H9 (cell line): Measurements from ENCODE around the gene CHST14. TPM values are rescaled to one million over a fixed set of nuclear protein-coding genes. Genes with fewer than 3 reads are reported as not detected.
A peak's percentile ranks its signal among the peaks of the same experiment; 100 is the strongest.

Experiments
- DNase-seq: peaks from one replicate; pipeline ENCODE4 v3.0.0-alpha.2; 2017
- H2AFZ ChIP-seq: one replicate; pipeline ENCODE4 v1.6.1; 2013; ENCODE audit warnings: mild to moderate bottlenecking, low read length, control low read depth, moderate library complexity
- H2AK5ac ChIP-seq: 2 replicates; pipeline ENCODE4 v1.6.1; 2013; ENCODE audit warnings: low read length, control low read depth, mixed read lengths; ENCODE audit not compliant: insufficient read length
- H2BK120ac ChIP-seq: one replicate; pipeline ENCODE4 v1.6.1; 2013; ENCODE audit warnings: low read depth, mild to moderate bottlenecking, low read length, control low read depth, inconsistent platforms; ENCODE audit not compliant: poor library complexity, severe bottlenecking
- H2BK12ac ChIP-seq: 2 replicates; pipeline ENCODE4 v1.6.1; 2013; ENCODE audit warnings: low read length, control low read depth, mixed read lengths, low read depth; ENCODE audit not compliant: insufficient read length
- H2BK15ac ChIP-seq: 2 replicates; pipeline ENCODE4 v1.6.1; 2013; ENCODE audit warnings: low read depth, low read length, control low read depth
- H2BK20ac ChIP-seq: one replicate; pipeline ENCODE4 v1.6.1; 2013; ENCODE audit warnings: low read depth, mild to moderate bottlenecking, low read length, control low read depth, inconsistent platforms; ENCODE audit not compliant: poor library complexity, severe bottlenecking
- H2BK5ac ChIP-seq: 2 replicates; pipeline ENCODE4 v1.6.1; 2013; ENCODE audit warnings: low read length, control low read depth, mixed read lengths; ENCODE audit not compliant: insufficient read length
- H3K14ac ChIP-seq: 2 replicates; pipeline ENCODE4 v1.6.1; 2013; ENCODE audit warnings: low read length, control low read depth; ENCODE audit not compliant: insufficient read depth
- H3K18ac ChIP-seq: 2 replicates; pipeline ENCODE4 v1.6.1; 2013; ENCODE audit warnings: low read depth, mild to moderate bottlenecking, mixed read lengths, low read length, control low read depth; ENCODE audit not compliant: insufficient read length
- H3K23ac ChIP-seq: 2 replicates; pipeline ENCODE4 v1.6.1; 2013; ENCODE audit warnings: low read length, control low read depth, mixed read lengths, low read depth; ENCODE audit not compliant: insufficient read length
- H3K23me2 ChIP-seq: 2 replicates; pipeline ENCODE4 v1.6.1; 2013; ENCODE audit warnings: low read depth, mild to moderate bottlenecking, mixed read lengths, low read length, control low read depth; ENCODE audit not compliant: insufficient read length, poor library complexity, severe bottlenecking
- H3K27ac ChIP-seq: 2 replicates; pipeline ENCODE4 v1.5.1; 2013; ENCODE audit warnings: low read length, control low read depth, mixed read lengths, low read depth; ENCODE audit not compliant: insufficient read length
- H3K27me3 ChIP-seq: 2 replicates; pipeline ENCODE4 v1.6.1; 2013; ENCODE audit warnings: low read length, control low read depth, inconsistent platforms; ENCODE audit not compliant: insufficient read depth
- H3K4ac ChIP-seq: 2 replicates; pipeline ENCODE4 v1.6.1; 2013; ENCODE audit warnings: low read depth, mild to moderate bottlenecking, control low read depth, inconsistent platforms, low read length, moderate library complexity
- H3K4me1 ChIP-seq: 2 replicates; pipeline ENCODE4 v1.6.1; 2013; ENCODE audit warnings: low read length, control low read depth, inconsistent platforms; ENCODE audit not compliant: insufficient read depth
- H3K4me2 ChIP-seq: 2 replicates; pipeline ENCODE4 v1.6.1; 2013; ENCODE audit warnings: low read length, control low read depth, mixed read lengths; ENCODE audit not compliant: insufficient read length, insufficient read depth
- H3K56ac ChIP-seq: 2 replicates; pipeline ENCODE4 v1.6.1; 2013; ENCODE audit warnings: low read depth, mild to moderate bottlenecking, mixed read lengths, low read length, control low read depth; ENCODE audit not compliant: insufficient read length
- H3K79me1 ChIP-seq: 2 replicates; pipeline ENCODE4 v1.6.1; 2013; ENCODE audit warnings: low read depth, mild to moderate bottlenecking, moderate library complexity, low read length, control low read depth, inconsistent platforms; ENCODE audit not compliant: insufficient read depth, poor library complexity, severe bottlenecking
- H3K79me2 ChIP-seq: 2 replicates; pipeline ENCODE4 v1.6.1; 2013; ENCODE audit warnings: low read length, control low read depth, inconsistent platforms; ENCODE audit not compliant: insufficient read depth
- H3K9ac ChIP-seq: 2 replicates; pipeline ENCODE4 v1.6.1; 2013; ENCODE audit warnings: low read length, control low read depth, mixed read lengths; ENCODE audit not compliant: insufficient read length; ENCODE audit errors: extremely low read depth
- H3K9me3 ChIP-seq: one replicate; pipeline ENCODE4 v1.6.1; 2013; ENCODE audit warnings: low read depth, low read length, inconsistent platforms; ENCODE audit not compliant: control insufficient read depth
- H3T11ph ChIP-seq: one replicate; pipeline ENCODE4 v1.6.1; 2013; ENCODE audit warnings: mild to moderate bottlenecking, low read length, control low read depth, inconsistent platforms
- H4K20me1 ChIP-seq: one replicate; pipeline ENCODE4 v1.6.1; 2013; ENCODE audit not compliant: control insufficient read depth, insufficient read length, insufficient read depth
- H4K5ac ChIP-seq: 2 replicates; pipeline ENCODE4 v1.6.1; 2013; ENCODE audit warnings: low read depth, mild to moderate bottlenecking, mixed read lengths, low read length, control low read depth; ENCODE audit not compliant: insufficient read length
- H4K8ac ChIP-seq: replicated peaks from 2 replicates; pipeline ENCODE4 v1.6.1; 2013; ENCODE audit warnings: low read length, control low read depth, mixed read lengths, low read depth; ENCODE audit not compliant: insufficient read length
- H4K91ac ChIP-seq: 2 replicates; pipeline ENCODE4 v1.6.1; 2013; ENCODE audit warnings: low read depth, mild to moderate bottlenecking, moderate library complexity, mixed read lengths, low read length, control low read depth; ENCODE audit not compliant: insufficient read length
- H3K27ac Mint-ChIP-seq, 3 experiments: 2 replicates in 2 of 3; 3 replicates in 1 of 3; pipeline ENCODE4 v1.8.0; 2020 to 2021; ENCODE audit warnings: mixed read lengths in 3 of 3, mild to moderate bottlenecking in 1 of 3, moderate library complexity in 1 of 3
- H3K27me3 Mint-ChIP-seq: 2 replicates; pipeline ENCODE4 v1.8.0; 2021; ENCODE audit warnings: low read depth, mild to moderate bottlenecking, moderate library complexity, mixed read lengths
- H3K36me3 Mint-ChIP-seq, 3 experiments: 2 replicates in 2 of 3; 3 replicates in 1 of 3; pipeline ENCODE4 v1.8.0; 2020 to 2021; ENCODE audit warnings: low read depth in 3 of 3, mixed read lengths in 3 of 3; ENCODE audit not compliant: insufficient read depth in 1 of 3
- H3K4me1 Mint-ChIP-seq, 2 experiments: 2 replicates each; pipeline ENCODE4 v1.8.0; 2020; ENCODE audit warnings: mixed read lengths in 2 of 2
- H3K4me3 Mint-ChIP-seq, 2 experiments: 2 replicates in 1 of 2; 3 replicates in 1 of 2; pipeline ENCODE4 v1.8.0; 2020 to 2021; ENCODE audit warnings: mild to moderate bottlenecking in 2 of 2, mixed read lengths in 2 of 2, moderate library complexity in 1 of 2
- H3K9me3 Mint-ChIP-seq, 2 experiments: 2 replicates in 1 of 2; 3 replicates in 1 of 2; pipeline ENCODE4 v1.8.0; 2020; ENCODE audit warnings: mild to moderate bottlenecking in 2 of 2, mixed read lengths in 2 of 2, moderate library complexity in 1 of 2
- WGBS: extraction: QIAGEN DNeasy Blood & Tissue Kit; methylation state at CpG from one replicate; pipeline ENCODE4 v1.1.7; 2013; ENCODE audit warnings: missing lambda C conversion rate, low lambda C conversion rate, mixed read lengths; ENCODE audit not compliant: insufficient read length; ENCODE audit errors: extremely low coverage; 5-methylcytosine and 5-hydroxymethylcytosine counted together
- total RNA-seq: library from RNA; stranded (reverse); gene quantifications from 2 replicates; pipeline ENCODE4 v1.2.1, GENCODE V29; 2021
- TF ChIP-seq, protein P1 (sequence below): fragments of 200-600 bp; sonication (generic); conservative IDR thresholded peaks from 3 replicates; pipeline ENCODE4 v1.8.0; 2021; ENCODE audit warnings: antibody characterized with exemption, mild to moderate bottlenecking

CHST14 gene
- total RNA-seq, 1 experiment from 2014 or later: 25.7 TPM

- Histone ChIP-seq H3K79me1 (no peaks in the 10 kb centered on the region), H4K91ac (no peak overlapping the region), H3K18ac (no peak overlapping the region), H3T11ph (no peak overlapping the region), H2BK120ac (no peak overlapping the region), H3K9me3 (no peaks in the 10 kb centered on the region), H3K4me2 (peak overlapping the region; percentile 54), H4K5ac (no peak overlapping the region), H3K23ac (no peak overlapping the region), H2BK5ac (no peak overlapping the region), H3K27me3 (no peaks in the 10 kb centered on the region), H3K4me1 (no peaks in the 10 kb centered on the region; the same call in 1 of the 2 replicates), H2AK5ac (no peak overlapping the region), H4K20me1 (peaks cover 4% of the 10 kb centered on the region), H3K79me2 (no peaks in the 10 kb centered on the region), H3K9ac (peak overlapping the region; percentile 20), H4K8ac (no peak overlapping the region), H2BK15ac (no peak overlapping the region), H3K4ac (no peak overlapping the region), H3K14ac (0 out of 2 replicates have a peak overlapping the region, but pooled peaks have one; percentile 70), H3K27ac (no peak overlapping the region), H2BK12ac (no peak overlapping the region), H2BK20ac (no peak overlapping the region), H3K23me2 (peaks cover 10% of the 10 kb centered on the region), H3K56ac (no peak overlapping the region), H2AFZ (no peak overlapping the region)
- peak overlapping the region; percentile 77 to 83 for H3K4me3 Mint-ChIP-seq
- TF ChIP-seq, protein P1, sequence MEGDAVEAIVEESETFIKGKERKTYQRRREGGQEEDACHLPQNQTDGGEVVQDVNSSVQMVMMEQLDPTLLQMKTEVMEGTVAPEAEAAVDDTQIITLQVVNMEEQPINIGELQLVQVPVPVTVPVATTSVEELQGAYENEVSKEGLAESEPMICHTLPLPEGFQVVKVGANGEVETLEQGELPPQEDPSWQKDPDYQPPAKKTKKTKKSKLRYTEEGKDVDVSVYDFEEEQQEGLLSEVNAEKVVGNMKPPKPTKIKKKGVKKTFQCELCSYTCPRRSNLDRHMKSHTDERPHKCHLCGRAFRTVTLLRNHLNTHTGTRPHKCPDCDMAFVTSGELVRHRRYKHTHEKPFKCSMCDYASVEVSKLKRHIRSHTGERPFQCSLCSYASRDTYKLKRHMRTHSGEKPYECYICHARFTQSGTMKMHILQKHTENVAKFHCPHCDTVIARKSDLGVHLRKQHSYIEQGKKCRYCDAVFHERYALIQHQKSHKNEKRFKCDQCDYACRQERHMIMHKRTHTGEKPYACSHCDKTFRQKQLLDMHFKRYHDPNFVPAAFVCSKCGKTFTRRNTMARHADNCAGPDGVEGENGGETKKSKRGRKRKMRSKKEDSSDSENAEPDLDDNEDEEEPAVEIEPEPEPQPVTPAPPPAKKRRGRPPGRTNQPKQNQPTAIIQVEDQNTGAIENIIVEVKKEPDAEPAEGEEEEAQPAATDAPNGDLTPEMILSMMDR: no peak
- DNase-seq: peak; percentile 70
- no CpG with 5 or more reads among the region's 16 CpGs for WGBS
- H3K9me3 Mint-ChIP-seq: no peaks in the 10 kb centered on the region
- H3K27ac Mint-ChIP-seq: peak overlapping the region in 1 of 3 experiments; percentile 75; a peak in 3 of 7 replicates
- H3K27me3 Mint-ChIP-seq: peaks cover 6% of the 10 kb centered on the region
- peaks cover 31 to 34% of the 10 kb centered on the region in 2 experiments for H3K4me1 Mint-ChIP-seq
- peaks cover 4 to 11% (median 8%) of the 10 kb centered on the region in 3 experiments; a peak in 6 of 7 replicates for H3K36me3 Mint-ChIP-seq
Measured at GRCh38 chr15:40471808-40472150, 995 bp downstream of the CHST14 start.
